NCI-H1092 treated with DMSO at 0.1 percent for 48 hours (cell line): ENCODE data around the gene GH2.
A peak's percentile ranks its signal among the peaks of the same experiment; 100 is the strongest.
"Not testable (repeated sequence)": the region's sequence is repeated elsewhere in the genome, so short reads cannot be mapped to it uniquely, and the experiment has no call there.

Experiments used
- DNase-seq: peaks from one replicate; lab custom pipeline; 2025; lab: John Stamatoyannopoulos, UW

Gene GH2

GRCh38 chr17:63873577-63873976 is 8.2 kb downstream of the GH2 start, which contains the start of gene CSH2:
Gene CSH2 (minus strand): TSS chr17:63873677. CDS start chr17:63873614, 63 bp downstream.
- not testable (repeated sequence) for DNase-seq

GRCh38 chr17:63871646-63872365 is 9.9 kb downstream of the GH2 start:
- not testable (repeated sequence) for DNase-seq

- DNase-seq, result not testable (repeated sequence)
Observed at GRCh38 chr17:63870292-63870665, 11.5 kb downstream of the GH2 start.

GRCh38 chr17:63869491-63870291 is 12.1 kb downstream of the GH2 start:
- DNase-seq, result not testable (repeated sequence)

- DNase-seq, result not testable (repeated sequence)
Observed at GRCh38 chr17:63866625-63867024, 15.1 kb downstream of the GH2 start.

- DNase-seq, result no peak
Observed at GRCh38 chr17:63859257-63859656, 22.5 kb downstream of the GH2 start.

- DNase-seq, result not testable (repeated sequence)
Observed at GRCh38 chr17:63856425-63856824, 25.3 kb downstream of the GH2 start.

GRCh38 chr17:63855185-63855584 is 26.6 kb downstream of the GH2 start:
- no peak for DNase-seq

GRCh38 chr17:63854709-63855108 is 27.0 kb downstream of the GH2 start:
- DNase-seq, result no peak

GRCh38 chr17:63853260-63853659 is 28.5 kb downstream of the GH2 start:
- no peak for DNase-seq

GRCh38 chr17:63850401-63850800 is 31.3 kb downstream of the GH2 start:
- no peak for DNase-seq

GRCh38 chr17:63848834-63849689 is 32.7 kb downstream of the GH2 start:
- no peak for DNase-seq

GRCh38 chr17:63847525-63848249 is 34.1 kb downstream of the GH2 start:
- DNase-seq, result no peak

GRCh38 chr17:63845509-63845908 is 36.2 kb downstream of the GH2 start:
- DNase-seq, result no peak

GRCh38 chr17:63843910-63844677 is 37.6 kb downstream of the GH2 start:
- DNase-seq, result no peak

- DNase-seq, result not testable (repeated sequence)
Observed at GRCh38 chr17:63843387-63843888, 38.3 kb downstream of the GH2 start.

GRCh38 chr17:63842540-63843386 is 39.0 kb downstream of the GH2 start, which contains the start of gene SMARCD2:
Gene SMARCD2 (minus strand): TSS chr17:63842685. CDS start chr17:63842674, 11 bp downstream.
- DNase-seq, result peak; percentile 93

GRCh38 chr17:63842173-63842539 is 39.6 kb downstream of the GH2 start:
- no peak for DNase-seq

GRCh38 chr17:63841350-63842172 is 40.2 kb downstream of the GH2 start:
- DNase-seq, result peak; percentile 26
